GM12872 (cell line): ENCODE data around the gene CD82.

Experiments used
- CTCF ChIP-seq: IDR thresholded peaks from 3 replicates; pipeline ENCODE4 v1.5.1; 2011; ENCODE audit warnings: low read depth, mild to moderate bottlenecking, low read length, moderate library complexity; ENCODE audit not compliant: insufficient read depth

The CD82 gene

GRCh38 chr11:44565953-44566949 is 788 bp downstream of the CD82 start:
- no peak for TF ChIP-seq CTCF

GRCh38 chr11:44566952-44567875 is 1.8 kb downstream of the CD82 start:
- TF ChIP-seq CTCF: no peak

GRCh38 chr11:44567876-44568256 is 2.4 kb downstream of the CD82 start:
- TF ChIP-seq CTCF: no peak

GRCh38 chr11:44568331-44568657 is 2.8 kb downstream of the CD82 start:
- no peak for TF ChIP-seq CTCF

GRCh38 chr11:44568658-44569473 is 3.4 kb downstream of the CD82 start:
- TF ChIP-seq CTCF: no peak

GRCh38 chr11:44570411-44571155 is 5.1 kb downstream of the CD82 start:
- no peak for TF ChIP-seq CTCF
